ENCODE data around the gene MCF2.
"Not testable (repeated sequence)": the region's sequence is repeated elsewhere in the genome, so short reads cannot be mapped to it uniquely, and the experiment has no call there.

MCF2 gene

GRCh38 chrX:139692506-139692849 is 15.5 kb downstream of the MCF2 start:
- peaks cover 31% of the 10 kb centered on the region for H3K27me3 ChIP-seq (ENCODE audit: control insufficient read depth, insufficient read depth, low read length)
- no peaks in the 10 kb centered on the region for H3K36me3 ChIP-seq (ENCODE audit: control insufficient read depth, insufficient read depth, low read length)
- no peaks in the 10 kb centered on the region for H3K9me3 ChIP-seq (ENCODE audit: control insufficient read depth, insufficient read depth, low read length)
- H3K4me1 ChIP-seq (ENCODE audit: control insufficient read depth, insufficient read depth, low read length) = no peaks in the 10 kb centered on the region
- H3K9ac ChIP-seq (ENCODE audit: low read depth, low read length) = no peak overlapping the region
- peak overlapping the region; percentile 45 for H3K4me3 ChIP-seq (ENCODE audit: low read depth, low read length)

- peaks cover 31% of the 10 kb centered on the region for H3K27me3 ChIP-seq (ENCODE audit: control insufficient read depth, insufficient read depth, low read length)
- H3K4me1 ChIP-seq (ENCODE audit: control insufficient read depth, insufficient read depth, low read length) = no peaks in the 10 kb centered on the region
- H3K9ac ChIP-seq (ENCODE audit: low read depth, low read length) = no peak overlapping the region
- H3K36me3 ChIP-seq (ENCODE audit: control insufficient read depth, insufficient read depth, low read length) = no peaks in the 10 kb centered on the region
- no peaks in the 10 kb centered on the region for H3K9me3 ChIP-seq (ENCODE audit: control insufficient read depth, insufficient read depth, low read length)
- H3K4me3 ChIP-seq (ENCODE audit: low read depth, low read length) = peak overlapping the region; percentile 45
These were observed 16.0 kb downstream of the MCF2 start for GRCh38 chrX:139691843-139692505.

DNA sequence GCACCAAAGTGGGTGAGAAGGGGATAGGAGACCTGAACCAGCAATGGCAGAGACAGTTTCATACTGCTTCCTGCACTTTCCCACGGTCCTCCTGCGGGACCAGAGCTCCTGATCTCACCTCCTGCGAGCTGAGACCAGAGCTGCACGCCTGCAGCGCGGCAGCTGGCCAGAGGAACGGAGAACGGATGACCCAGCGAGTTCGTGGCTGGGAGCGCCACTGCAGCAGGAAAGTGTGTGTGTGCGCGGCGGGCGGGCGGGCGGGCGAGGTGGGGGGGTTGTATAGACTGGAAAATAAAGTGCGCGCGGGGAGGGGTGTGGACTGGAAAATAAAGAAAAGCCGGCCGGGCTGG is 16.5 kb downstream of the MCF2 start:
- H3K36me3 ChIP-seq (ENCODE audit: control insufficient read depth, insufficient read depth, low read length) = no peaks in the 10 kb centered on the region
- no peaks in the 10 kb centered on the region for H3K9me3 ChIP-seq (ENCODE audit: control insufficient read depth, insufficient read depth, low read length)
- H3K9ac ChIP-seq (ENCODE audit: low read depth, low read length) = no peak overlapping the region
- H3K27me3 ChIP-seq (ENCODE audit: control insufficient read depth, insufficient read depth, low read length) = peaks cover 31% of the 10 kb centered on the region
- H3K4me1 ChIP-seq (ENCODE audit: control insufficient read depth, insufficient read depth, low read length) = no peaks in the 10 kb centered on the region
- H3K4me3 ChIP-seq (ENCODE audit: low read depth, low read length) = peak overlapping the region; percentile 45

- not testable (repeated sequence) for H3K9me3 ChIP-seq (ENCODE audit: control insufficient read depth, insufficient read depth, low read length); H3K4me1 ChIP-seq (ENCODE audit: control insufficient read depth, insufficient read depth, low read length); H3K27me3 ChIP-seq (ENCODE audit: control insufficient read depth, insufficient read depth, low read length); H3K4me3 ChIP-seq (ENCODE audit: low read depth, low read length); H3K9ac ChIP-seq (ENCODE audit: low read depth, low read length); H3K36me3 ChIP-seq (ENCODE audit: control insufficient read depth, insufficient read depth, low read length)
These were observed 22.8 kb downstream of the MCF2 start for GRCh38 chrX:139685175-139685574.

DNA sequence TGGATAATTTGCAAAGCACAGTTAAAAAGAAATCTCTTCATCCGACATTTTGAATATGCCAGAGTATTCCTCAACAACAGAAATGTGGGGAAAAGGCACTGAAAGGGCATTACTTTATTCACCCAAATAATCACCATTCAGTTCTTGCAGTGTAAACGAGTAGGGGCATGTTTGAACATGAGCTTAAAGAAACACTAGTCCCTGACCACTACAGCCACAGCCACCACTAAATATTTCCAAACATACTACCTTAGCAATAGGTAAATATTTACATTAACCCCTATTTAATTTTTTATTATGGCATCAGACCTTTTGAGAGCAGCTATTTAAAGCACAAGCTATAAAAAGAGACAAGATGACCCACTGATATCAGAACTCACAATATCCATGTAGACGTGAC is 27.6 kb downstream of the MCF2 start:
- no peaks in the 10 kb centered on the region for H3K9me3 ChIP-seq (ENCODE audit: control insufficient read depth, insufficient read depth, low read length)
- no peaks in the 10 kb centered on the region for H3K4me1 ChIP-seq (ENCODE audit: control insufficient read depth, insufficient read depth, low read length)
- no peak overlapping the region for H3K4me3 ChIP-seq (ENCODE audit: low read depth, low read length)
- H3K36me3 ChIP-seq (ENCODE audit: control insufficient read depth, insufficient read depth, low read length) = no peaks in the 10 kb centered on the region
- no peak overlapping the region for H3K9ac ChIP-seq (ENCODE audit: low read depth, low read length)
- H3K27me3 ChIP-seq (ENCODE audit: control insufficient read depth, insufficient read depth, low read length) = no peaks in the 10 kb centered on the region

DNA sequence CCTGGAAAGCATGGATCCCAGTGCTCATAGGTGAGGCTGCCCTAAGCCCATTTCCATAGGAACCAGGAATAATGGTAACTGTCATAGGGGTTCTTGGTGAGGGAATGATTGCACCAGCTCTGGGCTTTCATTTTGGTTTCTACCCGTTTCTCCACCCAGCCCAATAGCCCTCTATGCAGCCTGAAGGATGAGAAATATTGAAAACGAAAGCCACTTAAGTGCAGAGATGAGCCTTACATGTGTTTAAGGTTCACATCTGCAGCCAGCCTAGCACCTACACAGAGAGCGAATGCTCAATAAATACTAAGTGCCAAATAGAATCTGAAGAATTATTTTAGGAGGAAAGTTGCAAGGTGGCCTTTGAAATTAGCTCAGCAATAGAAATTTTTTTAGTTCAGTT is 60.4 kb downstream of the MCF2 start:
- Histone ChIP-seq H3K4me3 (ENCODE audit: low read depth, low read length) (no peak overlapping the region), H3K36me3 (ENCODE audit: control insufficient read depth, insufficient read depth, low read length) (no peaks in the 10 kb centered on the region), H3K27me3 (ENCODE audit: control insufficient read depth, insufficient read depth, low read length) (no peaks in the 10 kb centered on the region), H3K9me3 (ENCODE audit: control insufficient read depth, insufficient read depth, low read length) (no peaks in the 10 kb centered on the region), H3K4me1 (ENCODE audit: control insufficient read depth, insufficient read depth, low read length) (no peaks in the 10 kb centered on the region), H3K9ac (ENCODE audit: low read depth, low read length) (no peak overlapping the region)

- Histone ChIP-seq H3K4me1 (ENCODE audit: control insufficient read depth, insufficient read depth, low read length) (no peaks in the 10 kb centered on the region), H3K9ac (ENCODE audit: low read depth, low read length) (no peak overlapping the region), H3K36me3 (ENCODE audit: control insufficient read depth, insufficient read depth, low read length) (no peaks in the 10 kb centered on the region), H3K9me3 (ENCODE audit: control insufficient read depth, insufficient read depth, low read length) (no peaks in the 10 kb centered on the region), H3K4me3 (ENCODE audit: low read depth, low read length) (peak overlapping the region; percentile 30), H3K27me3 (ENCODE audit: control insufficient read depth, insufficient read depth, low read length) (no peaks in the 10 kb centered on the region)
These were observed 65.6 kb downstream of the MCF2 start for GRCh38 chrX:139642241-139642927.

- Histone ChIP-seq H3K4me3 (ENCODE audit: low read depth, low read length) (no peak overlapping the region), H3K9me3 (ENCODE audit: control insufficient read depth, insufficient read depth, low read length) (no peaks in the 10 kb centered on the region), H3K9ac (ENCODE audit: low read depth, low read length) (no peak overlapping the region), H3K4me1 (ENCODE audit: control insufficient read depth, insufficient read depth, low read length) (no peaks in the 10 kb centered on the region), H3K27me3 (ENCODE audit: control insufficient read depth, insufficient read depth, low read length) (no peaks in the 10 kb centered on the region), H3K36me3 (ENCODE audit: control insufficient read depth, insufficient read depth, low read length) (no peaks in the 10 kb centered on the region)
These were observed 67.7 kb downstream of the MCF2 start for GRCh38 chrX:139640259-139640658.

GRCh38 chrX:139639253-139639652 is 68.7 kb downstream of the MCF2 start:
- H3K9ac ChIP-seq (ENCODE audit: low read depth, low read length) = no peak overlapping the region
- no peaks in the 10 kb centered on the region for H3K9me3 ChIP-seq (ENCODE audit: control insufficient read depth, insufficient read depth, low read length)
- no peaks in the 10 kb centered on the region for H3K4me1 ChIP-seq (ENCODE audit: control insufficient read depth, insufficient read depth, low read length)
- H3K27me3 ChIP-seq (ENCODE audit: control insufficient read depth, insufficient read depth, low read length) = no peaks in the 10 kb centered on the region
- no peaks in the 10 kb centered on the region for H3K36me3 ChIP-seq (ENCODE audit: control insufficient read depth, insufficient read depth, low read length)
- H3K4me3 ChIP-seq (ENCODE audit: low read depth, low read length) = no peak overlapping the region

DNA sequence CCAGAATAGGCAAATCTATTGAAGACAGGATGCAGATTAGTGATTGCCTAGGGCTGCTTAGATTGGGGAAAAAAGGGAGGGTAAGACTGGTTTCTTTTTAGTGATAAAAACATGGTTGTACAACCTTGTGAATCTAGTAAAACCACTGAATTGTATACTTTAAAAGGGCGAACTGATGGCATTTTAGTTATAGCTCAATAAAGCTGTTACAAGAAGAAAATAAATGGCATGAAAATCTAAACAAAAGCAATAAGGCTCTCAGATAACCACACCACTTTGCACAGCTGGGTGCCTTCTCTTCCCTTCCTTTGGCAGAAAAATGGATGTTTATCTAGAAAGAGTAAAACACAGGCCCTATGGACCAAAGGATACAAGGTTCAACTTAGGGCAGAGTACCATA is 107.9 kb downstream of the MCF2 start:
- H3K4me1 ChIP-seq (ENCODE audit: control insufficient read depth, insufficient read depth, low read length) = no peaks in the 10 kb centered on the region
- no peak overlapping the region for H3K9ac ChIP-seq (ENCODE audit: low read depth, low read length)
- H3K27me3 ChIP-seq (ENCODE audit: control insufficient read depth, insufficient read depth, low read length) = no peaks in the 10 kb centered on the region
- H3K9me3 ChIP-seq (ENCODE audit: control insufficient read depth, insufficient read depth, low read length) = no peaks in the 10 kb centered on the region
- no peaks in the 10 kb centered on the region for H3K36me3 ChIP-seq (ENCODE audit: control insufficient read depth, insufficient read depth, low read length)
- no peak overlapping the region for H3K4me3 ChIP-seq (ENCODE audit: low read depth, low read length)

DNA sequence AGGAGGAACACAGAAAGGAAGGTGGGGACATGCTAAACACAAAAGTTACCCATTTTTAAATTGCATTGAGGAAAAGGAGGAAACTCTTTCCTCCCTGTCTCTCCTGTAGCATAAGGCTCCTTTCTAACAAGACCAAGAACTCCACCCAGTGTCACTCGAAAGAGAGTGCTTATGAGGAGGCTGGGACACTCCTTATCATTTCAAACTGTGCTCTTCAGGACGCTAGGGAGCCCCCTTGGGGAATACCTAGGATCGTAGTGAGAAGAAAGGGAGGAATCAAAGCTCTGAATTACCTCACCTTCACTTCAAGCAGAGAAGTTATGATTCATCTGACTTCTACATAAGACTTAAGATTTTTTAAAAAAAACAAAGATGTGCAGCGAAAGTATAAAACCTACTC is 111.9 kb downstream of the MCF2 start:
- H3K36me3 ChIP-seq (ENCODE audit: control insufficient read depth, insufficient read depth, low read length) = no peaks in the 10 kb centered on the region
- H3K4me1 ChIP-seq (ENCODE audit: control insufficient read depth, insufficient read depth, low read length) = no peaks in the 10 kb centered on the region
- no peak overlapping the region for H3K4me3 ChIP-seq (ENCODE audit: low read depth, low read length)
- no peaks in the 10 kb centered on the region for H3K9me3 ChIP-seq (ENCODE audit: control insufficient read depth, insufficient read depth, low read length)
- no peak overlapping the region for H3K9ac ChIP-seq (ENCODE audit: low read depth, low read length)
- no peaks in the 10 kb centered on the region for H3K27me3 ChIP-seq (ENCODE audit: control insufficient read depth, insufficient read depth, low read length)

DNA sequence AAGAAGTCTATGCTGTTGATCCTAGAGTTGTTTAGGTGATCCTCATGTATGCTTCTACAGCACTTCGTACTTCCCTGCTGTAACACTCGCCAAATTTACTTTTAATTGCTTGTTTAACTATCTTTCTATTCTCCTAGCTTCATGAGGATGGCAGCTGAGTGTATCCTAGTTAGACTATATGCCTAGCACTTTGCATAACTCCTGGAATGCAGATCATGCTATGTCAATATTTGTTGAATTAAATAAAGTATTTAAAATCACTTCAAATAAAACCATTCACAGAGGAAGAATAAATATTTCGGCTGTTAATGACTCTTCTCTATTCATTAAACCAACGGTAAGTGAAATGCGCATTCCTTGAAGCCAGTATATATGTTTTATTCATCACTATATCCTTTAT is 122.4 kb downstream of the MCF2 start:
- no peaks in the 10 kb centered on the region for H3K4me1 ChIP-seq (ENCODE audit: control insufficient read depth, insufficient read depth, low read length)
- H3K36me3 ChIP-seq (ENCODE audit: control insufficient read depth, insufficient read depth, low read length) = no peaks in the 10 kb centered on the region
- H3K27me3 ChIP-seq (ENCODE audit: control insufficient read depth, insufficient read depth, low read length) = no peaks in the 10 kb centered on the region
- no peak overlapping the region for H3K9ac ChIP-seq (ENCODE audit: low read depth, low read length)
- H3K4me3 ChIP-seq (ENCODE audit: low read depth, low read length) = no peak overlapping the region
- H3K9me3 ChIP-seq (ENCODE audit: control insufficient read depth, insufficient read depth, low read length) = no peaks in the 10 kb centered on the region

Data from iPS-15b (cell line).